Measurements from ENCODE around the gene KLHL22. TPM values are rescaled to one million over a fixed set of nuclear protein-coding genes. Genes with fewer than 3 reads are reported as not detected.

Gene KLHL22
- total and polyA plus RNA-seq, 7 donors = 8.4 to 24.3 (median 14.6) TPM

DNA sequence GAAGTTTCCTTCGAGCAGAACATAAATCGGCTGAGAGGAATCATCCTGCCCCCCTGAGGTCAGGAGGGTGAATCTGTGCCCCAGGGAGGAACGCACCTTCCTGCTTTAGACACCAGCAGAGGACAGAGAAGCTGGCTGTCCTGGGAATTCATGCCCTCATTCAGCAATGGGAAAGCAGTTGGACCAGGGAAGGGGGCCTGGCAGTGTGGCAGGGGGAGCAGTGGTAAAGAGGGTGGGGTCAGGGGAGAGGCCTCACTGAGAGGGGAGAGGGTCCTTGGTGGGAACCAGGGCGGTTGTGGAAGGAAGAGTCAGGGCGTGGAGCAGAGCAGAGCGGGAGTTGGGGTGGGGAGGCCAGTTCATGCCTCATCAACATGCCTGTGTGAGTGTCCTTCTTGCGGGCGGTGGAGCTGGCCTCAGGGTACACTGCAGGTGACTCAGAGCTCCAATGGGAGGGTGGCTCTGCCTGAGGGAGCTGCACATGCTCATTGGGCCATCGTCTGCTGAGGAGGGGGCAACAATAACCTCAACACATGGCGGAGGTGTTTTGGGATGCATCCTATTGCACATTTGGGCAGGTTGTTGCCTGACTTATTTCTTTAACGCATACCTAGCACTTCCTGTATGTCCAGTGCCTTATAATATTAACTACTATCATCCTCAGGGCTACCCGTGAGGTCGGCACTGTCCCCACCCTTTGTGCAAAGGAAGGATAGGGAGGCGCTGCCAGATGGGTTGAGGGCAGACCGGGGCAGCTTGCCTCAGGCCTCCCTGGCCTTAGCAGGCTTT lies 35.0 kb upstream of the KLHL22 start:
- TF ChIP-seq, protein P1, sequence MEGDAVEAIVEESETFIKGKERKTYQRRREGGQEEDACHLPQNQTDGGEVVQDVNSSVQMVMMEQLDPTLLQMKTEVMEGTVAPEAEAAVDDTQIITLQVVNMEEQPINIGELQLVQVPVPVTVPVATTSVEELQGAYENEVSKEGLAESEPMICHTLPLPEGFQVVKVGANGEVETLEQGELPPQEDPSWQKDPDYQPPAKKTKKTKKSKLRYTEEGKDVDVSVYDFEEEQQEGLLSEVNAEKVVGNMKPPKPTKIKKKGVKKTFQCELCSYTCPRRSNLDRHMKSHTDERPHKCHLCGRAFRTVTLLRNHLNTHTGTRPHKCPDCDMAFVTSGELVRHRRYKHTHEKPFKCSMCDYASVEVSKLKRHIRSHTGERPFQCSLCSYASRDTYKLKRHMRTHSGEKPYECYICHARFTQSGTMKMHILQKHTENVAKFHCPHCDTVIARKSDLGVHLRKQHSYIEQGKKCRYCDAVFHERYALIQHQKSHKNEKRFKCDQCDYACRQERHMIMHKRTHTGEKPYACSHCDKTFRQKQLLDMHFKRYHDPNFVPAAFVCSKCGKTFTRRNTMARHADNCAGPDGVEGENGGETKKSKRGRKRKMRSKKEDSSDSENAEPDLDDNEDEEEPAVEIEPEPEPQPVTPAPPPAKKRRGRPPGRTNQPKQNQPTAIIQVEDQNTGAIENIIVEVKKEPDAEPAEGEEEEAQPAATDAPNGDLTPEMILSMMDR (IDR thresholded peaks at IDR 0.05) = no peak
- H3K27me3 ChIP-seq (ENCODE audit: insufficient read depth in 3 of 3, low read length in 2 of 3) = no peaks in the 10 kb centered on the region
- peaks cover 53% of the 10 kb centered on the region for H3K4me1 ChIP-seq
- peak; percentile 53 to 71 for DNase-seq
- 61 to 72% (median 65%) methylated on average over 14 to 15 of the region's 15 CpGs for WGBS, 3 donors
- H3K27ac ChIP-seq = peak overlapping the region; percentile 86
- intact Hi-C loops (cut with DNase I) = no loop called here
- no peaks in the 10 kb centered on the region for H3K9me3 ChIP-seq
- H3K4me3 ChIP-seq = no peak overlapping the region
- H3K36me3 ChIP-seq (ENCODE audit: insufficient read depth in 1 of 2, low read depth in 1 of 2) = peaks cover 0 to 17% of the 10 kb centered on the region in 2 donors
- ATAC-seq = peak; percentile 49 to 77 (median 65)

DNA sequence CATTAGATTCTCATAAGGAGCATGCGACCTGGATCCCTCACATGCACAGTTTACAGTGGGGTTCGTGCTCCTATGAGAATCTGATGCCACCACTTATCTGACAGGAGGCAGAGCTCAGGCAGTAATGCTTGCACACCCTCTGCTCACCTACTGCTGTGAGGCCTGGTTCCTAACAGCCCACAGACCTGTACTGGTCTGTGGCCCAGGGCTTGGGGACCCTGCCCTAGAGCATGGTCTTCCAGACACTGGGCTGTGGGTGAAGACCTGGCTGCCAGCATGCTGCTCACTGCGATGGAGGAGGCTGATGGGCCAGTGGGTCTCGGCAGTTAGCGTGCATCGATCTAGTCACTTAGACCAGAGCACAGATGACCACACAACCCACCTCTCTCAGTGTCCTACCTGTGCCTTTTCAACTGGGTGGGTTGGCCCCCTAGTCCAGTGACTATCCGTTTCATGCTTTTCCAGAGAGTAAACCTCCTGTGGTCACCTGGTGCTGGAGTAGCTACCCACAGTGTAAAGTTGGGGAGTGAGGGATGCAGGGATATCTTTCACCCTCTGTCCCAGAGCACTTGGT lies 32.9 kb upstream of the KLHL22 start:
- intact Hi-C loops (cut with DNase I) = no loop called here
- 90 to 95% (median 94%) methylated on average over 7 of the region's 7 CpGs for WGBS, 3 donors
- DNase-seq (no peak), ATAC-seq (no peak)
- H3K27ac ChIP-seq = no peak overlapping the region
- no peaks in the 10 kb centered on the region for H3K9me3 ChIP-seq
- no peaks in the 10 kb centered on the region for H3K27me3 ChIP-seq (ENCODE audit: insufficient read depth in 3 of 3, low read length in 2 of 3)
- TF ChIP-seq, protein P1 (IDR thresholded peaks at IDR 0.05) = no peak
- H3K4me3 ChIP-seq = no peak overlapping the region
- H3K36me3 ChIP-seq (ENCODE audit: insufficient read depth in 1 of 2, low read depth in 1 of 2) = peaks cover 0 to 12% of the 10 kb centered on the region in 2 donors
- peaks cover 47% of the 10 kb centered on the region for H3K4me1 ChIP-seq

DNA sequence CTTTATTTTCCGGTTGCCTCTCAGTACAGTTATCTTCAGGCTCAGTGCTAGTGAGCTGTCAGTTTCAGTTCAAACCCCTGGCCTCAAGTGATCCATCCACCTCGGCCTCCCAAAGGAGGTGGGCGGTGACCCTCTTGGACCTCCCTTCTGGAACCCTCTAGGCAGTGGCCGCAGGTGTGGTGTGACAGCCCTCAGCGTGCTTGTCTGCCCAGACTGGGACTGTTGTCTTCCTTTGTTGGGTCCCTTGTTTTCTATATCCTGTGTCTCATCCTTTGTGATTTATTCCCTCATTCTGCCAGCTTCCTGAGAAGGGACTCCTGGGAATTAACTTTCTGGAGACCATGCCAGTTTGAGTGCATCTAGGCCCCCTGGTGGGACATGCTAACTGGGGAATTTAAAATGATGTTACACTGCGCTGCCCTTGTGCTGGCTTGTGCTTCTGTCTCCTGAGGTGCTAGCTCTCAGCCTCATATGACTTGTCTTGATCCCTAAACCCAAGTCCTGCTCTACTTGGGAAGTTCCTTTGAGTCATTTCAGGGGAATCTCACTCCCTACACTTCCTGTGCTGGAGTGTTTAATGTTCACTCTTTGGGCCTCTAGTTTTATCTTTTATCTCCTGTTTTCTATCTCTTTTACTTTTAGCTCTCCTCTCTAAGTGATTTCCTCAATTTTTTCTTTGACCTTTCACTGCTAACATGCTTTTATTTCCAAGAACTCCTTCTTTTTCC lies 31.2 kb upstream of the KLHL22 start:
- Histone ChIP-seq H3K27ac (peak overlapping the region; percentile 21), H3K9me3 (no peaks in the 10 kb centered on the region), H3K27me3 (ENCODE audit: insufficient read depth in 3 of 3, low read length in 2 of 3) (no peaks in the 10 kb centered on the region), H3K36me3 (ENCODE audit: insufficient read depth in 1 of 2, low read depth in 1 of 2) (peaks cover 3 to 11% of the 10 kb centered on the region in 2 donors), H3K4me3 (no peak overlapping the region), H3K4me1 (peaks cover 41% of the 10 kb centered on the region)
- DNase-seq (no peak), ATAC-seq (no peak)
- intact Hi-C loops (cut with DNase I) = no loop called here
- WGBS, 3 donors = 73 to 84% (median 76%) methylated on average over 6 of the region's 6 CpGs
- TF ChIP-seq, protein P1 (IDR thresholded peaks at IDR 0.05) = no peak

DNA sequence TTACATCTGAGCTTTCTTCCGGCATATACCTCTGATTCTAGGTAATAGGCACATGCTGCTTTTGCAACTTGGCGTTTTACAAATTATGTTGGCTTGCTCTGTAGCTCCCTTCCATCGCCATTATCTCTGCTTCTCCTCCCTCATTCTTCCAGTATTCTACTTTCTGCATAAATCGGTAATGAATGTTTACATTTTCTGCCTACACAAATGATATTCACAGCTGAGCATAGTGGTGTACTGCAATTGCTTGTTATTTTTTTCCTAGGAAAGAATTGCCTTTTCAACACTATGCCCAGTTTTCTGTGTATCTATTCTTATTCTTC lies 30.7 kb upstream of the KLHL22 start:
- Histone ChIP-seq H3K27me3 (ENCODE audit: insufficient read depth in 3 of 3, low read length in 2 of 3) (no peaks in the 10 kb centered on the region), H3K9me3 (no peaks in the 10 kb centered on the region), H3K4me1 (peaks cover 36% of the 10 kb centered on the region), H3K36me3 (ENCODE audit: insufficient read depth in 1 of 2, low read depth in 1 of 2) (peaks cover 3 to 11% of the 10 kb centered on the region in 2 donors), H3K27ac (no peak overlapping the region), H3K4me3 (no peak overlapping the region)
- ATAC-seq (no peak), DNase-seq (no peak)
- intact Hi-C loops (cut with DNase I) = no loop called here
- TF ChIP-seq, protein P1 (IDR thresholded peaks at IDR 0.05) = no peak
- WGBS, 3 donors = 87 to 91% (median 89%) methylated on average over 4 of the region's 4 CpGs

Data from psoas muscle (tissue), 8 donors.